Upper lobe of left lung (tissue), 4 donors: ENCODE results near the gene ACACB.

Experiments
- EP300 ChIP-seq, 4 donors: sonication (generic); formaldehyde crosslinking; IDR thresholded peaks; one replicate each; pipeline ENCODE4 v1.5.1; 2017; ENCODE audit warnings: antibody characterized with exemption in 4 of 4, control low read depth in 2 of 4
- POLR2A ChIP-seq, 4 donors: fragments of 450-650 bp; IDR thresholded peaks; one replicate each; pipeline ENCODE4 v1.5.1; 2016 to 2017; ENCODE audit warnings: antibody characterized with exemption in 4 of 4, mild to moderate bottlenecking in 2 of 4
- POLR2AphosphoS5 ChIP-seq, 2 donors: sonication (generic); formaldehyde crosslinking; IDR thresholded peaks; one replicate each; pipeline ENCODE4 v1.5.1; 2017; ENCODE audit warnings: antibody characterized with exemption in 2 of 2
- TF ChIP-seq, protein P1 (sequence below), 6 experiments: fragments of 450-650 bp in 4 of 6; fragments of 200-600 bp in 2 of 6; sonication (generic) in 2 of 6; IDR thresholded peaks; one replicate each; pipeline ENCODE4 v1.5.1; 2016 to 2019; ENCODE audit warnings: antibody characterized with exemption in 6 of 6

DNA sequence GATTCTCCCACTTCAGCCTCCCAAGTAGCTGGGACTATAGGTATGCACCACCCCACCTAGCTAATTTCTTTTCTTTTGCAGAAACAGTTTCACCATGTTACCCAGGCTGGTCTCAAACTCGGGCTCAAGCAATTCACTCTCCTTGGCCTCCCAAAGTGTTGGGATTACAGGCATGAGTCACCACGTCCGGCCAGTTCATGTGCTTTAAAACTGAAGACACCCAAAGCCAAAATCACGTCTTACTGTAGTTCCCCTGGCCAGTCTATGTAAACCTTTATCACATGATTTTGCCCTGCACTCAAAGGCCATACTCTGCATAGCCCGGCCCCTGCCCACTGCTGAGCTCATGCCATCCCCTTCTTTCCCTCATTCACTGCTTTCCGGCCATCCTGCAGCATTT is 27.6 kb upstream of the ACACB start:
- TF ChIP-seq, protein P1, sequence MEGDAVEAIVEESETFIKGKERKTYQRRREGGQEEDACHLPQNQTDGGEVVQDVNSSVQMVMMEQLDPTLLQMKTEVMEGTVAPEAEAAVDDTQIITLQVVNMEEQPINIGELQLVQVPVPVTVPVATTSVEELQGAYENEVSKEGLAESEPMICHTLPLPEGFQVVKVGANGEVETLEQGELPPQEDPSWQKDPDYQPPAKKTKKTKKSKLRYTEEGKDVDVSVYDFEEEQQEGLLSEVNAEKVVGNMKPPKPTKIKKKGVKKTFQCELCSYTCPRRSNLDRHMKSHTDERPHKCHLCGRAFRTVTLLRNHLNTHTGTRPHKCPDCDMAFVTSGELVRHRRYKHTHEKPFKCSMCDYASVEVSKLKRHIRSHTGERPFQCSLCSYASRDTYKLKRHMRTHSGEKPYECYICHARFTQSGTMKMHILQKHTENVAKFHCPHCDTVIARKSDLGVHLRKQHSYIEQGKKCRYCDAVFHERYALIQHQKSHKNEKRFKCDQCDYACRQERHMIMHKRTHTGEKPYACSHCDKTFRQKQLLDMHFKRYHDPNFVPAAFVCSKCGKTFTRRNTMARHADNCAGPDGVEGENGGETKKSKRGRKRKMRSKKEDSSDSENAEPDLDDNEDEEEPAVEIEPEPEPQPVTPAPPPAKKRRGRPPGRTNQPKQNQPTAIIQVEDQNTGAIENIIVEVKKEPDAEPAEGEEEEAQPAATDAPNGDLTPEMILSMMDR (IDR thresholded peaks at IDR 0.05), result no peak
- TF ChIP-seq POLR2A (IDR thresholded peaks at IDR 0.05) (no peak), EP300 (IDR thresholded peaks at IDR 0.05) (no peak), POLR2AphosphoS5 (IDR thresholded peaks at IDR 0.05) (no peak)
